Activated CD8-positive, alpha-beta memory T cell treated with anti-CD3 and anti-CD28 coated beads for 4 hours (primary cell): ENCODE data around the gene CEP85L.
"Not testable (repeated sequence)": the region's sequence is repeated elsewhere in the genome, so short reads cannot be mapped to it uniquely, and the experiment has no call there.

Source experiments
- DNase-seq, 2 donors: peaks; one replicate each; pipeline ENCODE4 v3.0.0-alpha.2; 2020; ENCODE audit warnings: low read depth in 2 of 2

Gene CEP85L

GRCh38 chr6:118500130-118501015 is 151.0 kb downstream of the CEP85L start:
- no peak for DNase-seq

GRCh38 chr6:118495485-118496280 is 155.7 kb downstream of the CEP85L start:
- DNase-seq: no peak

GRCh38 chr6:118494091-118494490 is 157.3 kb downstream of the CEP85L start:
- no peak for DNase-seq

- no peak for DNase-seq
Observed at GRCh38 chr6:118489990-118490389, 161.4 kb downstream of the CEP85L start.

GRCh38 chr6:118488631-118489030 is 162.8 kb downstream of the CEP85L start:
- no peak for DNase-seq

- DNase-seq: no peak
Observed at GRCh38 chr6:118485601-118486550, 165.5 kb downstream of the CEP85L start.

GRCh38 chr6:118476551-118476950 is 174.8 kb downstream of the CEP85L start:
- DNase-seq: no peak

GRCh38 chr6:118473266-118473665 is 178.1 kb downstream of the CEP85L start:
- no peak for DNase-seq

GRCh38 chr6:118469468-118469867 is 181.9 kb downstream of the CEP85L start:
- no peak for DNase-seq

- DNase-seq: no peak
Observed at GRCh38 chr6:118468682-118469465, 182.5 kb downstream of the CEP85L start.

- no peak for DNase-seq
Observed at GRCh38 chr6:118467181-118467580, 184.2 kb downstream of the CEP85L start.

- no peak for DNase-seq
Observed at GRCh38 chr6:118464620-118465019, 186.8 kb downstream of the CEP85L start.

GRCh38 chr6:118460958-118461470 is 190.4 kb downstream of the CEP85L start:
- no peak for DNase-seq

- DNase-seq: no peak
Observed at GRCh38 chr6:118456982-118457381, 194.4 kb downstream of the CEP85L start.

GRCh38 chr6:118451839-118452238 is 199.6 kb downstream of the CEP85L start:
- DNase-seq: no peak

- no peak for DNase-seq
Observed at GRCh38 chr6:118444796-118445195, 206.6 kb downstream of the CEP85L start.

- no peak for DNase-seq
Observed at GRCh38 chr6:118436482-118436881, 214.9 kb downstream of the CEP85L start.

GRCh38 chr6:118434147-118434546 is 217.2 kb downstream of the CEP85L start:
- not testable (repeated sequence) for DNase-seq

GRCh38 chr6:118421312-118421711 is 230.1 kb downstream of the CEP85L start:
- DNase-seq: not testable (repeated sequence)
